Neural cell (in vitro differentiated cells): ENCODE results near the gene TPSB2.
"Not testable (repeated sequence)": the region's sequence is repeated elsewhere in the genome, so short reads cannot be mapped to it uniquely, and the experiment has no call there.

Experiments
- EP300 ChIP-seq: fragments of 450-650 bp; conservative IDR thresholded peaks from 2 replicates; pipeline ENCODE4 v1.6.1; 2014; ENCODE audit warnings: antibody characterized with exemption, mild to moderate bottlenecking, moderate library complexity; ENCODE audit not compliant: poor library complexity, severe bottlenecking
- TAF1 ChIP-seq: IDR thresholded peaks from 2 replicates; pipeline ENCODE4 v1.6.1; 2012; ENCODE audit warnings: low read depth
- TF ChIP-seq, protein P1 (sequence below): fragments of 450-650 bp; IDR thresholded peaks from 2 replicates; pipeline ENCODE4 v1.5.1; 2014; ENCODE audit warnings: antibody characterized with exemption, mild to moderate bottlenecking, moderate library complexity; ENCODE audit not compliant: poor library complexity, severe bottlenecking

DNA sequence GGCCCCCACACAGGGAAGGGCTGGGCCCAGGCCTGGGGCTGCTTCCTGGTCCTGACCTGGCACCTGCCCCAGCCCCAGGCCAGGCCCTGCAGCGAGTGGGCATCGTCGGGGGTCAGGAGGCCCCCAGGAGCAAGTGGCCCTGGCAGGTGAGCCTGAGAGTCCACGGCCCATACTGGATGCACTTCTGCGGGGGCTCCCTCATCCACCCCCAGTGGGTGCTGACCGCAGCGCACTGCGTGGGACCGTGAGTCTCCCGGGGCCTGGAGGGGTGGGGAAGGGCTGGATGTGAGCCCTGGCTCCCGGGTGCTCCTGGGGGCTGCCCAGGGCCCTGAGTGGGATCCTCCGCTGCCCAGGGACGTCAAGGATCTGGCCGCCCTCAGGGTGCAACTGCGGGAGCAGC lies 11.1 kb upstream of the TPSB2 start:
- TF ChIP-seq, protein P1, sequence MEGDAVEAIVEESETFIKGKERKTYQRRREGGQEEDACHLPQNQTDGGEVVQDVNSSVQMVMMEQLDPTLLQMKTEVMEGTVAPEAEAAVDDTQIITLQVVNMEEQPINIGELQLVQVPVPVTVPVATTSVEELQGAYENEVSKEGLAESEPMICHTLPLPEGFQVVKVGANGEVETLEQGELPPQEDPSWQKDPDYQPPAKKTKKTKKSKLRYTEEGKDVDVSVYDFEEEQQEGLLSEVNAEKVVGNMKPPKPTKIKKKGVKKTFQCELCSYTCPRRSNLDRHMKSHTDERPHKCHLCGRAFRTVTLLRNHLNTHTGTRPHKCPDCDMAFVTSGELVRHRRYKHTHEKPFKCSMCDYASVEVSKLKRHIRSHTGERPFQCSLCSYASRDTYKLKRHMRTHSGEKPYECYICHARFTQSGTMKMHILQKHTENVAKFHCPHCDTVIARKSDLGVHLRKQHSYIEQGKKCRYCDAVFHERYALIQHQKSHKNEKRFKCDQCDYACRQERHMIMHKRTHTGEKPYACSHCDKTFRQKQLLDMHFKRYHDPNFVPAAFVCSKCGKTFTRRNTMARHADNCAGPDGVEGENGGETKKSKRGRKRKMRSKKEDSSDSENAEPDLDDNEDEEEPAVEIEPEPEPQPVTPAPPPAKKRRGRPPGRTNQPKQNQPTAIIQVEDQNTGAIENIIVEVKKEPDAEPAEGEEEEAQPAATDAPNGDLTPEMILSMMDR: not testable (repeated sequence)
- TF ChIP-seq EP300, TAF1: not testable (repeated sequence)
